ENCODE measurements around the gene DEFB114.

The DEFB114 gene, protein sequence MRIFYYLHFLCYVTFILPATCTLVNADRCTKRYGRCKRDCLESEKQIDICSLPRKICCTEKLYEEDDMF

DNA sequence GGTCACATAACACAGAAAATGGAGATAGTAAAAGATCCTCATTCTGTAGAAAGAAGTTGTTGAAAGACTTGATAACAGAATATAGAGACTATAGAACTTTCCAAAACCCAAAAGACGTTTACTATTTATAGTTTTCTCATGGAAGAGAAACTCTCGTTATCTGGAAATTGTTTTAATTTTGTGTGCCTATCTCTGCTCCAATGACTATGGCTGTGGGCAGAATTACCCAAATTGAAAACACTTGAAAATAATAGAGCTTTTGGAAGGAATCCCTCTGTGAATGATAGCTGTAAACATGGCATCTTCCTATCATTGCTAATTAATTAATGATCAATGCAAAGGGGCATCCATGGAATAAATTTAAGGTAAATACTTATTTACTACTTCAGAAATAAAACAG is at the start of gene DEFB114:
TSS of gene DEFB114 (minus strand) at position 101 of the 400 bp plus-strand sequence. CDS start at position 42, 59 bp downstream.
- TF ChIP-seq, protein P1, sequence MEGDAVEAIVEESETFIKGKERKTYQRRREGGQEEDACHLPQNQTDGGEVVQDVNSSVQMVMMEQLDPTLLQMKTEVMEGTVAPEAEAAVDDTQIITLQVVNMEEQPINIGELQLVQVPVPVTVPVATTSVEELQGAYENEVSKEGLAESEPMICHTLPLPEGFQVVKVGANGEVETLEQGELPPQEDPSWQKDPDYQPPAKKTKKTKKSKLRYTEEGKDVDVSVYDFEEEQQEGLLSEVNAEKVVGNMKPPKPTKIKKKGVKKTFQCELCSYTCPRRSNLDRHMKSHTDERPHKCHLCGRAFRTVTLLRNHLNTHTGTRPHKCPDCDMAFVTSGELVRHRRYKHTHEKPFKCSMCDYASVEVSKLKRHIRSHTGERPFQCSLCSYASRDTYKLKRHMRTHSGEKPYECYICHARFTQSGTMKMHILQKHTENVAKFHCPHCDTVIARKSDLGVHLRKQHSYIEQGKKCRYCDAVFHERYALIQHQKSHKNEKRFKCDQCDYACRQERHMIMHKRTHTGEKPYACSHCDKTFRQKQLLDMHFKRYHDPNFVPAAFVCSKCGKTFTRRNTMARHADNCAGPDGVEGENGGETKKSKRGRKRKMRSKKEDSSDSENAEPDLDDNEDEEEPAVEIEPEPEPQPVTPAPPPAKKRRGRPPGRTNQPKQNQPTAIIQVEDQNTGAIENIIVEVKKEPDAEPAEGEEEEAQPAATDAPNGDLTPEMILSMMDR (IDR thresholded peaks at IDR 0.05; ENCODE audit: borderline replicate concordance, insufficient read depth, low read depth, low read length) = no peak
- H3K4me3 ChIP-seq (ENCODE audit: low read depth, low read length) = no peak within 1 kb of the TSS

DNA sequence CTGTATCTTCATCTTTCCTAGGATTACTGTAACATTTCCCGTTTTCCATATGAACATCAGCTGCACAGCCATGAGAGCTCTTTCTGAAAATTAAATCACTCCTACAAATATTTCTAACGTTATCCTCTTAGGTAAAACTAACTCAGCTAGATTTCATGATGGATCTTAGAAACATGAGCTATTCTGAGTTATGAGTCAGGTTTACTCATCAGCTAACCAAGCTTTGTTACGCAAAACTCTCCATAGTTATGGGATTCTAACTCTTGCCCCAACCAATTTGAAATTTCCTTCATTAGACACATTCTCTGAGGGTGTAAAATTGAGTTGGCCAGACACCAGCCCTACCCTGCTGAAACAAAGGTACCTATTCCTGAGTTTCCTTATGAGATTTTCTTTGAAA is 43.9 kb upstream of the DEFB114 start:
- H3K4me3 ChIP-seq (ENCODE audit: low read depth, low read length) = no peak overlapping the region
- TF ChIP-seq, protein P1 (IDR thresholded peaks at IDR 0.05; ENCODE audit: borderline replicate concordance, insufficient read depth, low read depth, low read length) = no peak

DNA sequence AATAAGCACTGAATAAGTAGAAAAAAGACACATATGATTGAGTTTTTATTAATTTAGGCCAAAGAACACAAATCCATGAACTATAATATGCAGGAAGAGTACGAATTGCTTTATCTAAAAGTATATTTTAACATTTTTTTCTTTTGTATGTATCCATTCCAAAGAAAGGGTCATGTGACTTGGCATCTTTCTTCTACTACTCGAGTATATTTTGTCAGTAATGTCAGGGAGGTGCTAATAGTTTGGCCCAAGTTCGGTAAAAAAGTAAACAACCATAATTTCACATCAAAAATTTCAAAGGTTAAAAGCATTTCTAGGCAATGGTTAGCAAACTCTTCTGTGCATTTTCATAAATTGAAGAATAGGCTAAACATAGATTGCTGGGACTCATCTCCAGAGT is 39.2 kb upstream of the DEFB114 start:
- no peak overlapping the region for H3K4me3 ChIP-seq (ENCODE audit: low read depth, low read length)
- TF ChIP-seq, protein P1 (IDR thresholded peaks at IDR 0.05; ENCODE audit: borderline replicate concordance, insufficient read depth, low read depth, low read length) = no peak

DNA sequence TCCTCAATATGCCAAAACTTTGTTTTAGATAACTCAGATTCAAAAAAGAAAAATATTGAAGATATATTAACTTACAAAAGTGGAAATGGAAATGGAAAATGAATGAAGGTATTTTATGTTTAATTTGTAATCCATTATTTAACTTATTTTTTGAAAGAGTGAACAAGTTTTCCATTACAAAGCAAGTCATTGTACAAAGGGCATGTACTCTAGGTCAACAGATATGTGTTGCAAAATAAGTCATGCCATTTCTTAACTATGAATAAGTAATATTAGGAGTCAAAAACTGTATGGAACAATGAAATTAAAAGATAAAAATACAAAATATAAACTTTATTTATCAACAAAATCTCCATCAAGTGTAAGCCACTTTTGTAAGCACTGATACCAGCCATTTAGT is 31.3 kb upstream of the DEFB114 start:
- H3K4me3 ChIP-seq (ENCODE audit: low read depth, low read length) = no peak overlapping the region
- TF ChIP-seq, protein P1 (IDR thresholded peaks at IDR 0.05; ENCODE audit: borderline replicate concordance, insufficient read depth, low read depth, low read length) = no peak

DNA sequence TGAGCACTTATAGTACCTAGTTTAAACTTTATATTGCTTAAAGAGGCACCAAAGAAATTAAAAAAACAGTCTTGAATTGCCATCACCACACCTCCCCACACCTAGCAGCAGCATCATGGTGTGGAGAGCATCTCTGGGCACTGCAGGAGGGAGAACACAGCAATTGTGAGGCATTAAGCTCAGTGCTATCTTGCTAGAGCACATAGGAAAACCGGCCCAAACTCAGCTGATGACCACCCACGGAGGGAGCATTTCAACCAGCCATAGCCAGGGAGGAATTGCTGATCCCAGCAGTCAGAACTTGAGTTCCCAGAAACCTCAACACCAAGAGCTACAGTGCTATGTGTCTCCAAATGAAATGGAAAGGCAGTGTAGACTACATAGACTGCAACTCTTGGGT is 24.9 kb upstream of the DEFB114 start:
- TF ChIP-seq, protein P1 (IDR thresholded peaks at IDR 0.05; ENCODE audit: borderline replicate concordance, insufficient read depth, low read depth, low read length) = no peak
- no peak overlapping the region for H3K4me3 ChIP-seq (ENCODE audit: low read depth, low read length)

DNA sequence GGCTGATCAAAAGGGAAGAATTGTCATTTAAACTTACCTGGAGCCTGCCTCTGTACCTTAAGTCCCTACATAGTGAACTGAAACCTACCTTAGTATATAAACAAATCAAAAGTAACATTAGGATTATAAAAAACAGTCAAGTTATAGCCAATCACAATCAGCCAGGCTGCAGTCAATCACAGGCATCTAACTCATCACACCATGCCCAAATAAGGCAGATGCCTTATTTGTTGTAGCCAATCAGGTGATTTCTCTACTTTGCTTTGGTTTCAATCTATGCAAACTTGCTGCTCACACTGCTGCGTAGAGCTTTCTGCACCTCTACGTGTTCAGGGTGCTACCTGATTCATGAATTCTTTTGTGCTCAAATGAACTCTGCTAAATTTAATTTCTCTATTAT is 23.8 kb upstream of the DEFB114 start:
- H3K4me3 ChIP-seq (ENCODE audit: low read depth, low read length) = no peak overlapping the region
- TF ChIP-seq, protein P1 (IDR thresholded peaks at IDR 0.05; ENCODE audit: borderline replicate concordance, insufficient read depth, low read depth, low read length) = no peak

DNA sequence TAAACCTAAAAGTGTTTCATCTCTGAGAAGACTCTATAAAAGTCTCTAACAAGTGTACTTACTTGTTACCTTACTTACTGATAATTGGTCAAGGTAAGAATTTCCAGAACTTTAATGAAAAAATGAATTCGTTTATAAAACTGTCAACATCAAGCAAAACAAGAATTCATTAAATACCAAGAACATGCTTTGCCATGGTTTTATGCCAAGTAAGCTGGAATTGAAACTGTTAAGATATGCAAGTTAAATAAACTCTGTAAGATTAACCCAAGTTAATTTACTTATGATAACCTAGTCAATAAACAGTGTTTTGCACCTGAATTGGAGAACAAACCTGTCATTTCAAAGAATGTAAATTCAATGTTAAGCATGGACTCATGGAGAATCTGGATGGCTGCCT is 22.6 kb upstream of the DEFB114 start:
- no peak overlapping the region for H3K4me3 ChIP-seq (ENCODE audit: low read depth, low read length)
- TF ChIP-seq, protein P1 (IDR thresholded peaks at IDR 0.05; ENCODE audit: borderline replicate concordance, insufficient read depth, low read depth, low read length) = no peak

All from GM12875 (cell line).